IPS DF 19.7 (cell line): ENCODE measurements around the gene CD101.
A peak's percentile ranks its signal among the peaks of the same experiment; 100 is the strongest.
"Not testable (repeated sequence)": the region's sequence is repeated elsewhere in the genome, so short reads cannot be mapped to it uniquely, and the experiment has no call there.

ENCODE experiments used
- DNase-seq: peaks from one replicate; pipeline ENCODE4 v3.0.0-alpha.2; 2013; ENCODE audit warnings: low read depth, low spot score

CD101 gene, protein sequence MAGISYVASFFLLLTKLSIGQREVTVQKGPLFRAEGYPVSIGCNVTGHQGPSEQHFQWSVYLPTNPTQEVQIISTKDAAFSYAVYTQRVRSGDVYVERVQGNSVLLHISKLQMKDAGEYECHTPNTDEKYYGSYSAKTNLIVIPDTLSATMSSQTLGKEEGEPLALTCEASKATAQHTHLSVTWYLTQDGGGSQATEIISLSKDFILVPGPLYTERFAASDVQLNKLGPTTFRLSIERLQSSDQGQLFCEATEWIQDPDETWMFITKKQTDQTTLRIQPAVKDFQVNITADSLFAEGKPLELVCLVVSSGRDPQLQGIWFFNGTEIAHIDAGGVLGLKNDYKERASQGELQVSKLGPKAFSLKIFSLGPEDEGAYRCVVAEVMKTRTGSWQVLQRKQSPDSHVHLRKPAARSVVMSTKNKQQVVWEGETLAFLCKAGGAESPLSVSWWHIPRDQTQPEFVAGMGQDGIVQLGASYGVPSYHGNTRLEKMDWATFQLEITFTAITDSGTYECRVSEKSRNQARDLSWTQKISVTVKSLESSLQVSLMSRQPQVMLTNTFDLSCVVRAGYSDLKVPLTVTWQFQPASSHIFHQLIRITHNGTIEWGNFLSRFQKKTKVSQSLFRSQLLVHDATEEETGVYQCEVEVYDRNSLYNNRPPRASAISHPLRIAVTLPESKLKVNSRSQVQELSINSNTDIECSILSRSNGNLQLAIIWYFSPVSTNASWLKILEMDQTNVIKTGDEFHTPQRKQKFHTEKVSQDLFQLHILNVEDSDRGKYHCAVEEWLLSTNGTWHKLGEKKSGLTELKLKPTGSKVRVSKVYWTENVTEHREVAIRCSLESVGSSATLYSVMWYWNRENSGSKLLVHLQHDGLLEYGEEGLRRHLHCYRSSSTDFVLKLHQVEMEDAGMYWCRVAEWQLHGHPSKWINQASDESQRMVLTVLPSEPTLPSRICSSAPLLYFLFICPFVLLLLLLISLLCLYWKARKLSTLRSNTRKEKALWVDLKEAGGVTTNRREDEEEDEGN

GRCh38 chr1:117001254-117001927, at the start of gene CD101:
Gene CD101, plus strand, starts transcription at chr1:117001760. Its CDS starts 58 bp downstream, at chr1:117001818.
- DNase-seq = no peak

- no peak for DNase-seq
Observed at GRCh38 chr1:116952738-116953275, 48.8 kb upstream of the CD101 start.

DNA sequence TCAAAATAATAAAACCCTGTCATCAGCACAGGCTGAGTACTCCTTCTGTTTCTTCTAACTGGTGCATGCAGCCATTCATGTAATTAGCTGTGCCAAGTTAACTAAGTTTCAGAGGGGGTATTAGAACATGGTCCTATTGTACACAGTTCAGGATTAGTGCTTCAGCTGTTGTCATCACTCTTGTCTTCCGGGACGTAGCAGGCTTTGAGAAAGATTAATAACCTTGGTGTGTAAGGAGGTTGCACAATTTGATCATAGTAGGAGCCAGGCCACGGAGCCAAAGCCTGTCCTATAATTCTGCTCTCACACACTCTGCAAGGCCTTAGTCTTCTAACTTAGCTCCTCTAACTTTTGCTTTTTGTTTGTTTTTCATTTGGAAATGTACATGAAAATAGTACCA, 47.1 kb upstream of the CD101 start:
- no peak for DNase-seq

DNA sequence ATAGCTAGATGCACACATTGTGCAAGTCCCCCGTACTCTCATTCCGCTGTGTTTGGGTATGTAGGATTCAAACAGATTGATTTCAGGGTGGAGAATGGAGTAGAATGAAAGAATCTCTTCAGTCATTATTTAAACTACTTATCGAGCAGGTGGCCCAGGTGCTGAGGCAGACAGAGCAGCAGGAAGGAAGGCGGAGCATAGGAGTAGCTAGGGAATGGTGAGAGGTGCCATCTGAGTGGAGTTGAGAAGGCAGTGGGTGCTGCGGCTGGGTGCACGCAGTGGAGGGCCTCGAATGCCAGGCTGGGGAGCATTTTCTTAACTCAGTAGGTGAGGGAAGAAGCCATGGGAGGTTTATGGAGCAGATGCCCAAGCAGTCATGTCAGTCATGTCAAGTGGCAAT, 45.2 kb upstream of the CD101 start:
- no peak for DNase-seq

GRCh38 chr1:116957646-116958045, 43.9 kb upstream of the CD101 start:
- DNase-seq = no peak

DNA sequence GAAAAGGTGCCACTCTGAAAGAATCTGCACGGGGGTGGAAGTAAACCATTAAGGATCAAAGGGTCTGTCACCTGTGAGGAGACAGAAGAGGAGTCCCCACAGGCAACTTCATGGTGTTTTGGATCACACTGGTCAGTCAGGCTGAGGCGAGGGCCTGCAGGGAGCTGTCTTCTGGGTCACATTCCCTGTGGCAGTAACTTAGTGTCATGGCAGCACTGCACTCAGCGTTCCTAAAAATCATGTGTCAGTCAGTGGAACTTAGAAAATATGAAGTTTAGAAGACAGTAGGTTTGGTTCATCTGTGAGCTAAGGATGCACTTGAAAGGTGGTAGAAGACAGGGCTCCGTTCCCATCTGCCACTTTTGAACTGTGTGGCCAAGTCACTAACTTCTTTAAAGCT, 43.5 kb upstream of the CD101 start:
- no peak for DNase-seq

GRCh38 chr1:116958977-116959376, 42.6 kb upstream of the CD101 start:
- DNase-seq = no peak

- DNase-seq = no peak
Observed at GRCh38 chr1:116961606-116962005, 40.0 kb upstream of the CD101 start.

DNA sequence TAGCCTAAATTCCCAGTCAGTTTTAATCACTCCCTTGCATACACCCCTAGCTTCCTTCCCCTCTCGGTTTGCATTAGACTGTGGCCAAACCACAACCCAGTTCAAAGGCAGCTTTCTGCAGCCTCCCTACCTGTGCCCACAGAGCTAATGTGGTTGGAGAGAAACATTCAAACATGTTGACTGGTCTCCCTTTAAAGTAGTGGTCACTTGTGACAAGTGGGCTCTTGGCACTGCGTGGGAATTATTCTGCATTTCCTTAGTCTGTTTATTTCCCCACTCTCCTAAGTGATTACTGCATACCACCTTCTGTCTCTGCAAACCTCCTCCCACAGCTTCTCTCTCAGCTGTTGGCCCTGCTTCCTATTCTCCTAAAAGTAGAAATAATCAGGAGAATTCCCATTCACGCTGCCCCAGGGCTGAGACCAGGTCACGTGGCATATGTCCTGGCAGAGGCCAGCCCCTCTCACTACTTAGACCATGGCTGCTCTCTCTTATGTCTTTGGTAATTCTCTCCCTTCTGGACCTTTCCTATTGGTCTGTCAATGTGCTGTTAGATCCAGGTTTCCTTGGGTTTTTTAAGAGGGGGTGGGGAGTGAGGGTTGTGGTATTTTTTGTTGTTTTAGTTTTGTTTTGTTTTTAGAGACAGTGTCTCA, 38.4 kb upstream of the CD101 start:
- DNase-seq = no peak

DNA sequence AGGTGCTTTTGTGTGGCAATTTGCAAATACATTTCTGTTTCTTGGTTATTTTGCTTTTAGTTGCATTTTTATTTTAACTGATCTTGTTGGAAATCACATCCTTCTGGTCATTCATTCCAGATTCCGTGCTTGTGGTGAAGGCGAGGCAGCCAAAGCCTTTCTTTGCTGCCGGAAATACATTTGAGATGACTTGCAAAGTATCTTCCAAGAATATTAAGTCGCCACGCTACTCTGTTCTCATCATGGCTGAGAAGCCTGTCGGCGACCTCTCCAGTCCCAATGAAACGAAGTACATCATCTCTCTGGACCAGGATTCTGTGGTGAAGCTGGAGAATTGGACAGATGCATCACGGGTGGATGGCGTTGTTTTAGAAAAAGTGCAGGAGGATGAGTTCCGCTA, 34.8 kb upstream of the CD101 start:
- DNase-seq = no peak

GRCh38 chr1:116968724-116969123, 32.8 kb upstream of the CD101 start:
- no peak for DNase-seq

DNA sequence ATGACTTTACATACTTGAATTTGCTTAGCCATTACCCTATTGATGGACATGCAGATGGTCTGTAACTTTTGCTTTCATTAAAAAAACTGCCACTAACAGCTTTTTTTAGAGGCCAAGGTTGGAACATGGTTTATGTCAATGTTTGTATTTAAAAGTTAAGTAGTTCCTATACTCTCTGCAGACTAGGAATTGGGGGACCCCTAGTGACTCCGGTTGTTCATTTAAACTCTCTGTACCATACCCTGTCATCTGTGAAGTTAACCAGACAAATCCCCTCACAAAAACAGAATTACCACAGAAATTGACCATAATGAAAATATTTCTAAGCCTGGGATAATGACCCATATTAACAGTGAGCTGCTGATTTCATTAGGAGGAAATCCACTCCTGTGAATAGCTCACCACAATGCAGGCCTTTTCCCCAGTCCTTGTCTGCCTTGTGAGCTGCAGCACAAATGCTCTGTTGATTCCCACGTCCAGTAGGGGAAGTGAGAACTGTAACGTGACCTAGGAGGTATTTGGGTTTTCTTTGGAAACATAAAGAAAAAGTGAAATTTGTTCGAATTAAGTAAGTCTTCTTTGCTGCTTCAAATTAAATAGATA, 30.2 kb upstream of the CD101 start:
- no peak for DNase-seq

DNA sequence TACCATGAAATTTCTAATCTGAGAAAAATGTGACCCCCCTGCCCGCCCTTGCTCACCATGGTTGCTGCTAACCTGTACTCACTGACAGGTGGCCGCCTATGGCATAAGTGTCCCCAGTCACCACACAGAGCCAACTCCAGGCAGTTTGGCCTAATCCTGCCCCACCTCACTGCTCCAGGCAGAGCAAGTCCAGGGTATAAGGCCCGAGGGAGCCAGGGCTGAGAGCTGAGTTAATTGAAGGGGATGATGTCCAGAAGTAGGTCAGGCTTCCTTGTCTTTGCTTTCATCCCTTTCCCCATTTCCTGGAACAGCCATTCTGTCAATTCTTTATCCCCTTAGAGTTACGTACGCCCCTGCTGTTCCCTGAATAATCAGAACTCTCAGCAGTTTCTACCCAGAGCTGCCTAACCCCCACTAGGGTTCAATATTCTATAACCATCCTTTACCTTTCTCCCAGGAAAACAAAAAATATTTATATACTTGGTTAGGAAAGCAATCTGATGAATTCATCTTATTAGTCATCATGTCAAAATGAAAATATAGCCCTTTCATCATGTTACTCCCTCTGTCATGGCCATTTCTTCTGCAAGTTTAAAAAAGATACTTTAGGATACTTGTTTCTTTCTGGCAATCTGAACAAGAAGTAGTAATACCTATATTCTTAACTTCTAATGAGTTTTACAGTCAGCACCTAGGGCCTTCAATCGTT, 29.4 kb upstream of the CD101 start:
- no peak for DNase-seq

DNA sequence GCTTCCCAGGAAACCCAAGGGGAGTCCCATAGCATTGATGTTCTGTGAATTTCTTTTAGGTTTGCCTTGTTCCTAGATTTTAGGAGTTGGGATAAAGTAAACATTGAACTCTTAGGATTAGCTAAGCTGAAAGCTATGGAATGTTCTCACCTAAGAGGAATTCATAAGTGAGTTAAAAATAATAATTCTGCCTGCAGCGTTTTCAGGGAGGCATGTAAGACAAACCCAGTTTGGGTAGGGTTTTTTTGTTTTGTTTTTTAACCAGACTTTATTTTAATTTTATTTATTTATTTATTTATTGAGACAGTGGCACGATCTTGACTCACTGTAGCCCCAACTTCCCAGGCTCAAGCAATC, 28.9 kb upstream of the CD101 start:
- DNase-seq = no peak

- not testable (repeated sequence) for DNase-seq
Observed at GRCh38 chr1:116980309-116980708, 21.3 kb upstream of the CD101 start.

DNA sequence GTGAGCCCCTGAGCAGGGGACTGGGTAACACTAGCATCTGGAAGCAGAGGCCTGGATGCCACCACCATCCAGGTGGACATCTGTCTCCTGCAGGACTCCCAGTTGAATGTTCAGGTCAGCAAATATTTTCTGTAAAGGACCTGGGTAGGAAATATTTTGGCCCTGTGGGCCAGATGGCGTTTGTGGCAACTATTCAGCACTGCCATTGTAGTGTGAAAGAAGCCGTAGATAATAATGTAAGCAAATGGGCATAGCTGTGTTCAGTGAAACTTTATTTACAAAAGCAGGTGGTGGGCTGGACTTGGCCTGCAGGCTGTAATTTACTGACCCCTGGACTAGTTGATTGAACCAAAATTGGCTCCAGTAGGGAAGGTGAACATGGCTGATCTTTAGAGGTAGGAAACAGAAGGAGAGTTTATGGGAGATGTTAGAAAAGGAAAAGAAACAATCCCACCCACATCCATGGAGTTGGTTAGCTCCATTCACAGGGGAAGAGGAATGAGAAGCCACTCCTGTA, 20.0 kb upstream of the CD101 start:
- no peak for DNase-seq

GRCh38 chr1:116982319-116983004, 19.1 kb upstream of the CD101 start:
- peak; percentile 15 for DNase-seq

GRCh38 chr1:116983112-116983511, 18.4 kb upstream of the CD101 start:
- no peak for DNase-seq

DNA sequence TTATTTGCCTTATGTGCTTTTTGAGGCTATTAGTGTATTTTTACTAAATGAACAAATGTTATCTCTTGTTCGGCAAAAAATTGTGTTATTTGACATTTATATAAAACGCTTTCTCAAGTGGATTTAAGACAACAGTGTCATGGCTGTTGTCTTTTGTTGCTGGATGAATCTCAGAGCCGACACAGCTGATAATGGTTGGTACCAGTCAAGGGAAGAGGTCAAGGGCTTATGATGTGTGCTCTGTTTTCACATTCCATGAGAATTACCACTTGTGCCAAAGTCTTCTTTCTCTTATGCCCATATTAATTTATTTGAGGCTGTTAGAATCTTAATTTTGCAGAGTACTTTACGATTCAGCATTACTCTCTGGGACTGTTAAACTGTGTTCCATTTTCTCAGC, 17.9 kb upstream of the CD101 start:
- DNase-seq = no peak
